ENCODE data around the gene SLC44A3. TPM values are rescaled to one million over a fixed set of nuclear protein-coding genes. Genes with fewer than 3 reads are reported as not detected.

The SLC44A3 gene
- total RNA-seq, 1 donor = 1.7 TPM

DNA sequence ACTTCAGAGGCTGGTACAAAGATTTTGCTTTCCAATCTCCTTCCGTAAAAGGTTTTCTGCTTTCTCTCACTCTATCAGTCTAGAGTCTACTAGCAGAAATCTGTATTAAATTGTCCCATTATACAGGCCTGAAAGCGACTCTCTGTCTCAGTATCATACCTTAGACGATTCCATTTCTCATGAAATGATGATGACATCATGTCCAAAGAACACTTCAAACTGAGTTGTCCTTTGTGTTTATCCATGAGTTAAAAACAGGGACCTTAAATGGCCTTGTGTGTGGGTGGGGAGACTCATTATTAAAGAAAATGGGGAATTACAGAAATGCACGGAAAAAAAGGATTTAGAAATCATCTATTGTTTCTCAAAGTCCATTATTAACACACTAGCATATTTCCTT is 21.0 kb upstream of the SLC44A3 start:
- H3K4me3 ChIP-seq (ENCODE audit: low read depth, low read length) = no peak overlapping the region
- no peak for DNase-seq (ENCODE audit: low read depth)
- TF ChIP-seq, protein P1, sequence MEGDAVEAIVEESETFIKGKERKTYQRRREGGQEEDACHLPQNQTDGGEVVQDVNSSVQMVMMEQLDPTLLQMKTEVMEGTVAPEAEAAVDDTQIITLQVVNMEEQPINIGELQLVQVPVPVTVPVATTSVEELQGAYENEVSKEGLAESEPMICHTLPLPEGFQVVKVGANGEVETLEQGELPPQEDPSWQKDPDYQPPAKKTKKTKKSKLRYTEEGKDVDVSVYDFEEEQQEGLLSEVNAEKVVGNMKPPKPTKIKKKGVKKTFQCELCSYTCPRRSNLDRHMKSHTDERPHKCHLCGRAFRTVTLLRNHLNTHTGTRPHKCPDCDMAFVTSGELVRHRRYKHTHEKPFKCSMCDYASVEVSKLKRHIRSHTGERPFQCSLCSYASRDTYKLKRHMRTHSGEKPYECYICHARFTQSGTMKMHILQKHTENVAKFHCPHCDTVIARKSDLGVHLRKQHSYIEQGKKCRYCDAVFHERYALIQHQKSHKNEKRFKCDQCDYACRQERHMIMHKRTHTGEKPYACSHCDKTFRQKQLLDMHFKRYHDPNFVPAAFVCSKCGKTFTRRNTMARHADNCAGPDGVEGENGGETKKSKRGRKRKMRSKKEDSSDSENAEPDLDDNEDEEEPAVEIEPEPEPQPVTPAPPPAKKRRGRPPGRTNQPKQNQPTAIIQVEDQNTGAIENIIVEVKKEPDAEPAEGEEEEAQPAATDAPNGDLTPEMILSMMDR (IDR thresholded peaks at IDR 0.05; ENCODE audit: insufficient read depth, low read depth, low read length) = no peak

DNA sequence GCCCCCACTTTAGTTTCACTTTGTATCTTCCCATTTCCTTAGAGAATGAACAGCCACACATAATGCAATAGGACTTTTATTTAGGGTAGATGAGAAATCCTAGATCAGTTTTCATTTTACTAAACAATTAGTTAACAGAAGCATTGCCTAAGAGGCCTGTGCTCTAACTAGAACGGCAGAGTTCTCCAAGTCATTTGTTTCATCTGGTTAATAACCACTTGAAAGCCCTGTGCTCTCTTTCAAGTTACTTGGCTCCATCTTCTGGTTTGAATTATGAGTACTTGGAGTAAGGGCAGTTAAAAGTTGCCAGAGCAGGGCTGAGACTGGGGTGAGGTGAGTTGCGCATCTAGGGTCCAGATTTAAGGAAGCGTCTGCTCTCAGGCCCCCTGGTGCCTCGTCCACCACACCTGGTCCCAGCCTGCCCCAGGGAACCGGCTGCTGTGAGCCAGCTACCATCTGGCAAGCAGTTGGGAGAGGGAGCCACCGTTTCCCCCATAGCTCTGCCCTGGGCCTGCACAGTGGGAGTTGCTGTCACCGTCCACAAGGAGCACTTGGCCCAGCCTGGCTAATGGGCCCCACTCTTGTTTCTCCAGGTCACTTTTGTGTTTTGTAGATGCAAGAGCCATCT is 18.1 kb upstream of the SLC44A3 start:
- DNase-seq (ENCODE audit: low read depth) = peak; percentile 96
- TF ChIP-seq, protein P1 (IDR thresholded peaks at IDR 0.05; ENCODE audit: insufficient read depth, low read depth, low read length) = peak; percentile 56
- H3K4me3 ChIP-seq (ENCODE audit: low read depth, low read length) = no peak overlapping the region

DNA sequence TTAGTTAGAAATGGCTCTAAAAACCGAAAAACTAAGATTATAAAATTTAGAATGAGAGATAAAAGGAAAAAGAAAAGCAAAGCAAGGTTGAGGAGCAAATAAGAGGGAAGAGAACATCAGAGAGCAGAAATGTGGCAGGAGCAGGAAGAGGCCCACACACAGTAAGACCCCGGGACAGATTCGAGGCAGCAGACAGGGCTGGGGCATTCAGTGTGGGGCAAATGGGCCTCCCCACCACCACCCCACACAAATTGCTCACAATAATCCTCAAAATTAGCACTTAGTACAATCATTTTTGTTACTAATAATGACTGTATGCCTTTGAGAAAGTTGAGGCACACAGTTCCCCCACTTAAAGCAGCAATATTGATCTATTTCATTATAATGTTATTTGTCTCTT is 17.1 kb upstream of the SLC44A3 start:
- TF ChIP-seq, protein P1 (IDR thresholded peaks at IDR 0.05; ENCODE audit: insufficient read depth, low read depth, low read length) = no peak
- no peak overlapping the region for H3K4me3 ChIP-seq (ENCODE audit: low read depth, low read length)
- DNase-seq (ENCODE audit: low read depth) = no peak

DNA sequence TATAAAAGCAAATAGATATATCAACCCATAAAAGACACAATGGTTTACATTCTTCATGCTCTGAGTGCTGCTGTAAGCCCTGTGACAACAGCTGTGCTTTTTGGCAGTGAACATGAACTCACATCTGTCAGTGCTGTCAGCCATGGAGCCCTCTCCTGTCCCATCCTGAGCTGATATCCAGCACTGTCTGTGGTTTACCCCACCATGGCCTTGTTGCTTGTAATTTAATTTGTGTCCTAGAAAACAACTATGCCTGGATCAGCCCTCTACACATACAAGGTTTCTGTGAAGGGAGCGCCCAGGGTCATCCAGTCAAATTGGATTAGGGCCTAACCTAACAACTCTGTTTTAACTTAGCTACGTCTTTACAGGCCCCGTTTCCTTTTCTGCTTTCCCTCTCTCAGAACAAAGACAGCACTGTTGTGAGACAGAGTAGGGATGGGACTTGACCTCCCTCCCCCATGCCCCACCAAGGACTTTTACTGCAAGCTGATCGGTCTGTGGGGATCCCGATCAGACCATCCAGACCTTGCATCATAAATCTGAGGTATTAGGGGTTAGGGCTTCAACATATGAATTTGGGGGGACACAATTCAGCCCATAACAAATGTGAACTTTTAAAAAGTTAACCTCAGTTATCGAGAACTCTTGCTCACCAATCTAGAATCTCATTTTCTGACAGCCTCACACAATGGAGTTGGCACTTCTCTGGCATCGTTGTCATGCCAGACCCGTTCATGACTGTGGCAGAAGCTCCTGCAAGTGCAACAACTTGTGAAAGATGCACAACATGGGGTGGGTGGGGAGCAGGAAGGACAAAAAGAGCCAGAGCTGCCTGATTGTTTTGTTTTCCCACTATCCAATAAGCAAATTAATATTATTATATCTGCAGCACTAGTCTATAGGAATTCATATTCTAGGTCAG is 16.4 kb upstream of the SLC44A3 start:
- DNase-seq (ENCODE audit: low read depth) = peak; percentile 75
- no peak overlapping the region for H3K4me3 ChIP-seq (ENCODE audit: low read depth, low read length)
- TF ChIP-seq, protein P1 (IDR thresholded peaks at IDR 0.05; ENCODE audit: insufficient read depth, low read depth, low read length) = no peak

DNA sequence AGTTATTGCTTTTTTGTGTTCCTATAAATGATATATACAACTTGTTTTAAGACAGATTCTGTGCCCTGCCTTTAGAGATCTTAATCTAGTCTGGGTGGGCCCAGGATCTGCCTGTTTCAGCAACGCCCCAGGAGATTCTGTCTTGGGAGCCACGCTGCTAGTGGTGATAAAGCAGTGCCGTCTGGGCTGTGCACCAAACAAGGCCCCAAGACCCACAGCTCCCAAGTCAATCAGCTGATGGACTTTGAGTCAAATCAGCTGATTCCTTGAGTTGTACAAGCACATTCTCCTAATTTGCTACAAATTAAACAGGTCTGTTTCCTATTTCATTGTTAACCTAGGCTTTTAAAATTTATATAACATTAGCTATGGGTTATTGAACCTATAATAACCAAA is 15.7 kb upstream of the SLC44A3 start:
- DNase-seq (ENCODE audit: low read depth) = no peak
- TF ChIP-seq, protein P1 (IDR thresholded peaks at IDR 0.05; ENCODE audit: insufficient read depth, low read depth, low read length) = no peak
- H3K4me3 ChIP-seq (ENCODE audit: low read depth, low read length) = no peak overlapping the region

DNA sequence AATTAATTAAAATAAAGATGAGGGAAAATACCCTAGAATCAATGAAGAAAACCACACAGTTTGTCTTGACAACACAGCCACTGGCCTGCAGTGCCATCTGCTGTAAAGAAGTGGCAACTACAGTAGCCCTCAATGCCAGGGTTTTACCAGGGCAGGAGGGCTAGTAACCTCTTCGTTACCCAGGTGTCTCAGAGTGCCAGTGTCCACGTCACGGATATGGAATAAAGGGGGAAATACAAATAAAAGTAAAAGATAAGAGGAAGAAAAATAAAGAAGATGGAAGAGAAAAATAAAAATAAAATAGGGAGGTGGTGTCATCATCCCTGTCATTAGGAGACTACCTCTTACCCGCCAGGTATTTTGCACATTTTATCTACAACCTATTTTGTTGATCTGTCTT is 14.2 kb upstream of the SLC44A3 start:
- peak; percentile 71 for DNase-seq (ENCODE audit: low read depth)
- TF ChIP-seq, protein P1 (IDR thresholded peaks at IDR 0.05; ENCODE audit: insufficient read depth, low read depth, low read length) = peak; percentile 99
- peak overlapping the region; percentile 33 for H3K4me3 ChIP-seq (ENCODE audit: low read depth, low read length)

All from fibroblast of villous mesenchyme (primary cell).